Gastrocnemius medialis (tissue), 4 donors: Measurements from ENCODE around the gene SMIM1.

Experiments
- CTCF ChIP-seq, 5 experiments: fragments of 450-650 bp in 3 of 5; fragments of 200-600 bp in 2 of 5; sonication (generic) in 2 of 5; IDR thresholded peaks in 4 of 5; conservative IDR thresholded peaks in 1 of 5; 1 replicate in 4 of 5; 2 replicates in 1 of 5; pipeline ENCODE4 v1.5.1; 2016 to 2019; ENCODE audit warnings: antibody characterized with exemption in 5 of 5, mild to moderate bottlenecking in 3 of 5, moderate library complexity in 3 of 5
- POLR2A ChIP-seq, 2 donors: fragments of 450-650 bp; IDR thresholded peaks; one replicate each; pipeline ENCODE4 v1.6.1; 2017; ENCODE audit warnings: antibody characterized with exemption in 2 of 2, mild to moderate bottlenecking in 2 of 2, moderate library complexity in 2 of 2

- TF ChIP-seq CTCF (IDR thresholded peaks at IDR 0.05 in 4 of 5, conservative IDR thresholded peaks at IDR 0.05 in 1 of 5) (no peak), POLR2A (IDR thresholded peaks at IDR 0.05) (no peak)
Measured at GRCh38 chr1:3750741-3751140, 21.8 kb upstream of the SMIM1 start.
